ENCODE results near the gene PHF10.

DNA sequence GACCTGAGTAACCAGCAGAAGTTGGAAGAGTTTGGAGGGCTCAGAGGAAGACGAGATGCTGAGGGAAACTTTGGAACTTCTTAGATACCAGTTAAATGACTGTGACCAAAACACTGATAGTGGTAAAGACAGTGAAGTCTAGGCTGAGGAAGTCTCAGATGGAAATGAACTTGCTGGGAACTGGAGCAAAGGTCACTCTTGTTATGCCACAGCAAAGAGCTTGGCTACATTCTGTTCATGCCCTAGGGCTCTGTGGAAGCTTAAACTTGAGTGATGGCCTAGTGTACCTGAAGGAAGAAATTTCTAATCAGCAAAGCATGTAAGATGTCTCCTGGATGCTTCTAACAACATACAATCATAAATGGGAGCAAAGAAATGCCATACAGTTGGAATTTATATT is 47.2 kb downstream of the PHF10 start:
- no peak for TF ChIP-seq GABPA (IDR thresholded peaks at IDR 0.05; ENCODE audit: low read depth)
- no peak for TF ChIP-seq POLR2AphosphoS5 (IDR thresholded peaks at IDR 0.05; ENCODE audit: low read depth)
- TF ChIP-seq, protein P1, sequence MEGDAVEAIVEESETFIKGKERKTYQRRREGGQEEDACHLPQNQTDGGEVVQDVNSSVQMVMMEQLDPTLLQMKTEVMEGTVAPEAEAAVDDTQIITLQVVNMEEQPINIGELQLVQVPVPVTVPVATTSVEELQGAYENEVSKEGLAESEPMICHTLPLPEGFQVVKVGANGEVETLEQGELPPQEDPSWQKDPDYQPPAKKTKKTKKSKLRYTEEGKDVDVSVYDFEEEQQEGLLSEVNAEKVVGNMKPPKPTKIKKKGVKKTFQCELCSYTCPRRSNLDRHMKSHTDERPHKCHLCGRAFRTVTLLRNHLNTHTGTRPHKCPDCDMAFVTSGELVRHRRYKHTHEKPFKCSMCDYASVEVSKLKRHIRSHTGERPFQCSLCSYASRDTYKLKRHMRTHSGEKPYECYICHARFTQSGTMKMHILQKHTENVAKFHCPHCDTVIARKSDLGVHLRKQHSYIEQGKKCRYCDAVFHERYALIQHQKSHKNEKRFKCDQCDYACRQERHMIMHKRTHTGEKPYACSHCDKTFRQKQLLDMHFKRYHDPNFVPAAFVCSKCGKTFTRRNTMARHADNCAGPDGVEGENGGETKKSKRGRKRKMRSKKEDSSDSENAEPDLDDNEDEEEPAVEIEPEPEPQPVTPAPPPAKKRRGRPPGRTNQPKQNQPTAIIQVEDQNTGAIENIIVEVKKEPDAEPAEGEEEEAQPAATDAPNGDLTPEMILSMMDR (IDR thresholded peaks at IDR 0.05; ENCODE audit: insufficient read depth, low read length): no peak

All from HL-60 (cell line).